Measurements from ENCODE around the gene ZNF536. TPM values are rescaled to one million over a fixed set of nuclear protein-coding genes. Genes with fewer than 3 reads are reported as not detected.

ZNF536 gene
- total RNA-seq, 3 donors from 2014 or later, result 1.3 to 7.3 (median 1.3) TPM

DNA sequence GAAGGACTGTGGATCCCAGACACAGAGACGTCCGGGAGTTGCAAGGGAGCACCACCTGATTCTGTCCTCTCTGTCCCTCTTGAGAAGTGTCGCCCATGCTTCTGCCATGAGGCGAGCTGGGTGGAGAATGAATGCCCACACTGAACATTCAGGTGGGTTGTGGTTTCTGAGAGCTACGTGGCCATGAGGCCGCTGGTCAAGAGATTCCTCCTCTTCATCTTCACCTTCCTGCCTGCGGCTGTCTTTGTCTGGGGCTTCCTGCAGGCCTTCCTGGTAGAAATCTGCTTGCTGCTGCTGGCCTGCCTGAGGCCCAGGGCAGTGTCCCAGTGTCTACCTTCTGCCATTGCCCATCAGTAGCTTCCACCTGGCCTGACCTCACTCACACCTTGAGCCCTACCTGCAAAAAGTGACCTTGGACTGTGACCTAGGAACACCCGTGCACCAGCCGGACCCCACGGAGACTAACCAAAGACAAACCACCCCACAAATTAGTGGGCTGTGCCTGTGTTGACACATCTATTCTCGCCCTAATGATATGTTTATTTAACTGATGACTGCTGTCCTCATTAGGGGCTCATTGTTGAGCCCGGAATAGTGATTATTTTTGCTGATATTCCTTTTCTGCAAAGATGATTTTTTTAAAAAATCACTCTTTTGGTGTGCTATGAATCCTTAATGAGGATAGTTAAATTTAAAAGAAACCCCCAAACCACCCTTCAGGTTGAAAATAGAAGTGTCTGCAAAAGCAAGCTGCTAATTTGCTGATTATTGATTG, 38.7 kb upstream of the ZNF536 start:
- Histone ChIP-seq H3K9me3 (no peaks in the 10 kb centered on the region), H3K4me1 (ENCODE audit: low read depth) (no peaks in the 10 kb centered on the region), H3K4me3 (no peak overlapping the region), H3K36me3 (ENCODE audit: low read depth) (no peaks in the 10 kb centered on the region)
- no peak for TF ChIP-seq CTCF (IDR thresholded peaks at IDR 0.05)
- DNase-seq (no peak), ATAC-seq (no peak)
- intact Hi-C loops (cut with DNase I, micrococcal nuclease), result no loop called here

DNA sequence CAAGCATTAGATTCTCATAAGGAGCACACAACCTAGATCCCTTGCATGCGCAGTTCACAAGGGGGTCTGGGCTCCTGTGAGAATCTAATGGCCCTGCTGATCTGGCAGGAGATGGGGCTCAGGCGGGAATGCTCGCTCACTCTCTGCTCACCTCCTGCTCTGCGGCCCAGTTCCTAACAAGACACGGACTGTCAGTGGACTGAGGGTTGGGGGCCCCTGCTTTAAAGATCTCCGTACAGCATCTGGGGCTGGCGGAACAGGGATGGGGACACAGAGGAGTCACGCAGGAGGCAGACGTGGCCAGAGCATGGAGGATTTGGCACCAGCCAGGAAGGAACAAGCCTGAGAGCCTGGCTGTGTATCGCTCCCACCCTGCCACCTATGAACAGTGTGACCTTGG, 37.3 kb upstream of the ZNF536 start:
- intact Hi-C loops (cut with DNase I, micrococcal nuclease), result no loop called here
- Histone ChIP-seq H3K9me3 (no peaks in the 10 kb centered on the region), H3K36me3 (ENCODE audit: low read depth) (no peaks in the 10 kb centered on the region), H3K4me1 (ENCODE audit: low read depth) (no peaks in the 10 kb centered on the region), H3K4me3 (no peak overlapping the region)
- no peak for ATAC-seq
- no peak for DNase-seq
- no peak for TF ChIP-seq CTCF (IDR thresholded peaks at IDR 0.05)

GRCh38 chr19:30335306-30335886, 36.8 kb upstream of the ZNF536 start:
- no peak for ATAC-seq
- H3K9me3 ChIP-seq, result no peaks in the 10 kb centered on the region
- intact Hi-C loops (cut with DNase I, micrococcal nuclease), result no loop called here
- no peaks in the 10 kb centered on the region for H3K36me3 ChIP-seq (ENCODE audit: low read depth)
- DNase-seq, result no peak
- H3K4me3 ChIP-seq, result no peak overlapping the region
- H3K4me1 ChIP-seq (ENCODE audit: low read depth), result no peaks in the 10 kb centered on the region
- no peak for TF ChIP-seq CTCF (IDR thresholded peaks at IDR 0.05)

DNA sequence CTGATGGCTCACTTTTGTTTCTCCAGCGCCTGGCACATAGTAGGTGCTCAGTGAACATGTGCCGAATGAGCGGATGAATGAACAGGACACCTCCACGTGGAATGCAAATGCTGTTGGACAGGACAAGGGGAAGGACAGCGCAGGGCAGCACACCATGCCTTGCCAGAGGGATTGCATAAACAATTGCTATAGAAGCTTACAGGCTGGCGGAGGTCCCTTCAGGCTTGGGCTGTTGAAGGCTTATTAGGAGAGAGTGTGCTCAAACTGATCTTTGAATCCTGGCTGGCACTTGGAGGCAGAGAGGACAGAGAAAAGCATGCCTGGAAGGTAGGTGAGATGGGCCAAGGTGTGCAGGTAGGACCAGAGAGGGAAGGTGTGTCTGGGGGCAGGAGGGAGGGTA, 35.9 kb upstream of the ZNF536 start:
- DNase-seq (no peak), ATAC-seq (no peak)
- Histone ChIP-seq H3K9me3 (no peaks in the 10 kb centered on the region), H3K4me3 (no peak overlapping the region), H3K36me3 (ENCODE audit: low read depth) (no peaks in the 10 kb centered on the region), H3K4me1 (ENCODE audit: low read depth) (no peaks in the 10 kb centered on the region)
- no peak for TF ChIP-seq CTCF (IDR thresholded peaks at IDR 0.05)
- intact Hi-C loops (cut with DNase I, micrococcal nuclease), result no loop called here

DNA sequence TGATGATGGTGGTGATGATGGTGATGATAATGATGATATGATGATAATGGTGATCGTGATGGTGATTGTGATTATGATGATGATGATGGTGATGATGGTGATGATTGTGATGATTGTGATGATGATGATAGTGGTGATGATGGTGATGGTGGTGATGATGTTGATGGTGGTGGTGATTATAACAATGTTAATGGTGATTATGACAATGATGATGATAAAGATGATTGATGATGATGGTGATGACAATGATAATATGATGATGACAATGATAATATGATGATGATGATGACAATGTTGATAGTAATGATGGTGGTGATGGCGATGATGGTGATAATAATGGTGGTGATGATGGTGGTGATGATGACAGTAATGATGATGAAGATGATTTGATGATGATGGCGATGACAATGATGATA, 34.1 kb upstream of the ZNF536 start:
- H3K9me3 ChIP-seq, result no peaks in the 10 kb centered on the region
- intact Hi-C loops (cut with DNase I, micrococcal nuclease), result no loop called here
- ATAC-seq (no peak), DNase-seq (no peak)
- H3K4me3 ChIP-seq, result no peak overlapping the region
- H3K36me3 ChIP-seq (ENCODE audit: low read depth), result no peaks in the 10 kb centered on the region
- TF ChIP-seq CTCF (IDR thresholded peaks at IDR 0.05), result no peak
- no peaks in the 10 kb centered on the region for H3K4me1 ChIP-seq (ENCODE audit: low read depth)

All from mucosa of descending colon (tissue), 3 donors.